H9 (cell line): ENCODE measurements around the gene RAB11A. TPM values are rescaled to one million over a fixed set of nuclear protein-coding genes. Genes with fewer than 3 reads are reported as not detected.

Experiments
- DNase-seq: peaks from one replicate; pipeline ENCODE4 v3.0.0-alpha.2; 2017
- H2AFZ ChIP-seq: one replicate; pipeline ENCODE4 v1.6.1; 2013; ENCODE audit warnings: mild to moderate bottlenecking, low read length, control low read depth, moderate library complexity
- H2AK5ac ChIP-seq: 2 replicates; pipeline ENCODE4 v1.6.1; 2013; ENCODE audit warnings: low read length, control low read depth, mixed read lengths; ENCODE audit not compliant: insufficient read length
- H2BK120ac ChIP-seq: one replicate; pipeline ENCODE4 v1.6.1; 2013; ENCODE audit warnings: low read depth, mild to moderate bottlenecking, low read length, control low read depth, inconsistent platforms; ENCODE audit not compliant: poor library complexity, severe bottlenecking
- H2BK12ac ChIP-seq: 2 replicates; pipeline ENCODE4 v1.6.1; 2013; ENCODE audit warnings: low read length, control low read depth, mixed read lengths, low read depth; ENCODE audit not compliant: insufficient read length
- H2BK15ac ChIP-seq: 2 replicates; pipeline ENCODE4 v1.6.1; 2013; ENCODE audit warnings: low read depth, low read length, control low read depth
- H2BK20ac ChIP-seq: one replicate; pipeline ENCODE4 v1.6.1; 2013; ENCODE audit warnings: low read depth, mild to moderate bottlenecking, low read length, control low read depth, inconsistent platforms; ENCODE audit not compliant: poor library complexity, severe bottlenecking
- H2BK5ac ChIP-seq: 2 replicates; pipeline ENCODE4 v1.6.1; 2013; ENCODE audit warnings: low read length, control low read depth, mixed read lengths; ENCODE audit not compliant: insufficient read length
- H3K14ac ChIP-seq: 2 replicates; pipeline ENCODE4 v1.6.1; 2013; ENCODE audit warnings: low read length, control low read depth; ENCODE audit not compliant: insufficient read depth
- H3K18ac ChIP-seq: 2 replicates; pipeline ENCODE4 v1.6.1; 2013; ENCODE audit warnings: low read depth, mild to moderate bottlenecking, mixed read lengths, low read length, control low read depth; ENCODE audit not compliant: insufficient read length
- H3K23ac ChIP-seq: 2 replicates; pipeline ENCODE4 v1.6.1; 2013; ENCODE audit warnings: low read length, control low read depth, mixed read lengths, low read depth; ENCODE audit not compliant: insufficient read length
- H3K23me2 ChIP-seq: 2 replicates; pipeline ENCODE4 v1.6.1; 2013; ENCODE audit warnings: low read depth, mild to moderate bottlenecking, mixed read lengths, low read length, control low read depth; ENCODE audit not compliant: insufficient read length, poor library complexity, severe bottlenecking
- H3K27ac ChIP-seq: 2 replicates; pipeline ENCODE4 v1.5.1; 2013; ENCODE audit warnings: low read length, control low read depth, mixed read lengths, low read depth; ENCODE audit not compliant: insufficient read length
- H3K27me3 ChIP-seq: 2 replicates; pipeline ENCODE4 v1.6.1; 2013; ENCODE audit warnings: low read length, control low read depth, inconsistent platforms; ENCODE audit not compliant: insufficient read depth
- H3K4ac ChIP-seq: 2 replicates; pipeline ENCODE4 v1.6.1; 2013; ENCODE audit warnings: low read depth, mild to moderate bottlenecking, control low read depth, inconsistent platforms, low read length, moderate library complexity
- H3K4me1 ChIP-seq: 2 replicates; pipeline ENCODE4 v1.6.1; 2013; ENCODE audit warnings: low read length, control low read depth, inconsistent platforms; ENCODE audit not compliant: insufficient read depth
- H3K4me2 ChIP-seq: 2 replicates; pipeline ENCODE4 v1.6.1; 2013; ENCODE audit warnings: low read length, control low read depth, mixed read lengths; ENCODE audit not compliant: insufficient read length, insufficient read depth
- H3K56ac ChIP-seq: 2 replicates; pipeline ENCODE4 v1.6.1; 2013; ENCODE audit warnings: low read depth, mild to moderate bottlenecking, mixed read lengths, low read length, control low read depth; ENCODE audit not compliant: insufficient read length
- H3K79me1 ChIP-seq: 2 replicates; pipeline ENCODE4 v1.6.1; 2013; ENCODE audit warnings: low read depth, mild to moderate bottlenecking, moderate library complexity, low read length, control low read depth, inconsistent platforms; ENCODE audit not compliant: insufficient read depth, poor library complexity, severe bottlenecking
- H3K79me2 ChIP-seq: 2 replicates; pipeline ENCODE4 v1.6.1; 2013; ENCODE audit warnings: low read length, control low read depth, inconsistent platforms; ENCODE audit not compliant: insufficient read depth
- H3K9ac ChIP-seq: 2 replicates; pipeline ENCODE4 v1.6.1; 2013; ENCODE audit warnings: low read length, control low read depth, mixed read lengths; ENCODE audit not compliant: insufficient read length; ENCODE audit errors: extremely low read depth
- H3K9me3 ChIP-seq: one replicate; pipeline ENCODE4 v1.6.1; 2013; ENCODE audit warnings: low read depth, low read length, inconsistent platforms; ENCODE audit not compliant: control insufficient read depth
- H3T11ph ChIP-seq: one replicate; pipeline ENCODE4 v1.6.1; 2013; ENCODE audit warnings: mild to moderate bottlenecking, low read length, control low read depth, inconsistent platforms
- H4K20me1 ChIP-seq: one replicate; pipeline ENCODE4 v1.6.1; 2013; ENCODE audit not compliant: control insufficient read depth, insufficient read length, insufficient read depth
- H4K5ac ChIP-seq: 2 replicates; pipeline ENCODE4 v1.6.1; 2013; ENCODE audit warnings: low read depth, mild to moderate bottlenecking, mixed read lengths, low read length, control low read depth; ENCODE audit not compliant: insufficient read length
- H4K8ac ChIP-seq: replicated peaks from 2 replicates; pipeline ENCODE4 v1.6.1; 2013; ENCODE audit warnings: low read length, control low read depth, mixed read lengths, low read depth; ENCODE audit not compliant: insufficient read length
- H4K91ac ChIP-seq: 2 replicates; pipeline ENCODE4 v1.6.1; 2013; ENCODE audit warnings: low read depth, mild to moderate bottlenecking, moderate library complexity, mixed read lengths, low read length, control low read depth; ENCODE audit not compliant: insufficient read length
- H3K27ac Mint-ChIP-seq, 3 experiments: 2 replicates in 2 of 3; 3 replicates in 1 of 3; pipeline ENCODE4 v1.8.0; 2020 to 2021; ENCODE audit warnings: mixed read lengths in 3 of 3, mild to moderate bottlenecking in 1 of 3, moderate library complexity in 1 of 3
- H3K27me3 Mint-ChIP-seq: 2 replicates; pipeline ENCODE4 v1.8.0; 2021; ENCODE audit warnings: low read depth, mild to moderate bottlenecking, moderate library complexity, mixed read lengths
- H3K36me3 Mint-ChIP-seq, 3 experiments: 2 replicates in 2 of 3; 3 replicates in 1 of 3; pipeline ENCODE4 v1.8.0; 2020 to 2021; ENCODE audit warnings: low read depth in 3 of 3, mixed read lengths in 3 of 3; ENCODE audit not compliant: insufficient read depth in 1 of 3
- H3K4me1 Mint-ChIP-seq, 2 experiments: 2 replicates each; pipeline ENCODE4 v1.8.0; 2020; ENCODE audit warnings: mixed read lengths in 2 of 2
- H3K4me3 Mint-ChIP-seq, 2 experiments: 2 replicates in 1 of 2; 3 replicates in 1 of 2; pipeline ENCODE4 v1.8.0; 2020 to 2021; ENCODE audit warnings: mild to moderate bottlenecking in 2 of 2, mixed read lengths in 2 of 2, moderate library complexity in 1 of 2
- H3K9me3 Mint-ChIP-seq, 2 experiments: 2 replicates in 1 of 2; 3 replicates in 1 of 2; pipeline ENCODE4 v1.8.0; 2020; ENCODE audit warnings: mild to moderate bottlenecking in 2 of 2, mixed read lengths in 2 of 2, moderate library complexity in 1 of 2
- CTCF ChIP-seq: fragments of 200-600 bp; sonication (generic); conservative IDR thresholded peaks from 3 replicates; pipeline ENCODE4 v1.8.0; 2021; ENCODE audit warnings: antibody characterized with exemption, mild to moderate bottlenecking
- total RNA-seq: library from RNA; stranded (reverse); gene quantifications from 2 replicates; pipeline ENCODE4 v1.2.1, GENCODE V29; 2021

RAB11A gene
- total RNA-seq, 1 experiment from 2014 or later, result 217 TPM

- no peak for TF ChIP-seq CTCF
- no peak overlapping the region for H4K5ac ChIP-seq
- no peak overlapping the region for H3K14ac ChIP-seq
- Mint-ChIP-seq H3K27me3 (no peaks in the 10 kb centered on the region), H3K4me3 (no peak overlapping the region), H3K27ac (no peak overlapping the region), H3K36me3 (peaks cover 0 to 3% (median 0%) of the 10 kb centered on the region in 3 experiments; a peak in 3 of 7 replicates), H3K4me1 (peaks cover 12 to 15% of the 10 kb centered on the region in 2 experiments), H3K9me3 (peaks cover 0 to 3% of the 10 kb centered on the region in 2 experiments; a peak in 2 of 5 replicates)
- no peaks in the 10 kb centered on the region for H3K4me1 ChIP-seq
- no peak overlapping the region for H2BK5ac ChIP-seq
- H3K23ac ChIP-seq, result no peak overlapping the region
- H3K79me2 ChIP-seq, result no peaks in the 10 kb centered on the region
- H2BK120ac ChIP-seq, result no peak overlapping the region
- no peak overlapping the region for H3K9ac ChIP-seq
- H4K91ac ChIP-seq, result no peak overlapping the region
- no peak overlapping the region for H4K8ac ChIP-seq
- H3K23me2 ChIP-seq, result no peaks in the 10 kb centered on the region
- no peaks in the 10 kb centered on the region for H4K20me1 ChIP-seq
- H2AK5ac ChIP-seq, result no peak overlapping the region
- H3K56ac ChIP-seq, result no peak overlapping the region
- H3K18ac ChIP-seq, result no peak overlapping the region
- H3K4ac ChIP-seq, result no peak overlapping the region
- H3K27me3 ChIP-seq, result no peaks in the 10 kb centered on the region
- no peak overlapping the region for H3K4me2 ChIP-seq
- H3K79me1 ChIP-seq, result no peaks in the 10 kb centered on the region
- no peak overlapping the region for H3T11ph ChIP-seq
- no peak overlapping the region for H2BK20ac ChIP-seq
- H3K9me3 ChIP-seq, result no peaks in the 10 kb centered on the region
- H2BK12ac ChIP-seq, result no peak overlapping the region
- no peak overlapping the region for H2BK15ac ChIP-seq
- no peak overlapping the region for H3K27ac ChIP-seq
- no peak for DNase-seq
- no peak overlapping the region for H2AFZ ChIP-seq
These were observed 48.2 kb upstream of the RAB11A start for GRCh38 chr15:65821070-65821469.
